IMR-90 (cell line): ENCODE measurements around the gene KCTD10. TPM values are rescaled to one million over a fixed set of nuclear protein-coding genes. Genes with fewer than 3 reads are reported as not detected.

Experiments used
- ATAC-seq: fragments of 200-7000 bp; cut with Tn5 transposase; 2 replicates; pipeline ENCODE4 v1.9.1; 2020; ENCODE audit warnings: low read depth, mild to moderate bottlenecking, moderate library complexity
- BruUV-seq: library from RNA; stranded (reverse); fragments of 400-500 nt; replicated peaks from 2 replicates; lab custom pipeline; 2021; lab: Mats Ljungman, UMichigan
- CTCF ChIA-PET: fragments of 300-600 bp; formaldehyde crosslinking; extraction: SDS; loops from one replicate; lab custom pipeline; 2021; ENCODE audit warnings: antibody characterized with exemption; lab: Yijun Ruan, JAX
- POLR2A ChIA-PET: fragments of 300-600 bp; sonication (Branson Sonifier 250); formaldehyde crosslinking; loops from one replicate; lab custom pipeline; 2022; ENCODE audit warnings: antibody characterized with exemption; ENCODE audit not compliant: unreplicated experiment; lab: Charles Lee
- DNase-seq: peaks from one replicate; pipeline ENCODE4 v3.0.0; 2013
- H2AFZ ChIP-seq: replicated peaks from 2 replicates; pipeline ENCODE3; 2013; ENCODE audit warnings: low read length, mild to moderate bottlenecking; ENCODE audit not compliant: poor library complexity
- H2AK5ac ChIP-seq: 2 replicates; pipeline ENCODE4 v1.6.1; 2013; ENCODE audit warnings: low read depth, low read length, inconsistent platforms
- H2AK9ac ChIP-seq: replicated peaks from 2 replicates; pipeline ENCODE3; 2013; ENCODE audit warnings: mild to moderate bottlenecking, low read depth, low read length, moderate library complexity; ENCODE audit not compliant: poor library complexity
- H2BK120ac ChIP-seq: 2 replicates; pipeline ENCODE4 v1.6.1; 2013; ENCODE audit warnings: low read depth, low read length, inconsistent platforms
- H2BK15ac ChIP-seq: 3 replicates; pipeline ENCODE4 v1.6.1; 2013; ENCODE audit warnings: low read depth, low read length, inconsistent platforms
- H2BK20ac ChIP-seq: 2 replicates; pipeline ENCODE4 v1.6.1; 2013; ENCODE audit warnings: low read depth, mild to moderate bottlenecking, inconsistent platforms, low read length, moderate library complexity
- H2BK5ac ChIP-seq: 2 replicates; pipeline ENCODE4 v1.6.1; 2013; ENCODE audit warnings: mild to moderate bottlenecking, low read depth, low read length, inconsistent platforms; ENCODE audit not compliant: poor library complexity, severe bottlenecking
- H3K14ac ChIP-seq: replicated peaks from 2 replicates; pipeline ENCODE4 v1.6.1; 2013; ENCODE audit warnings: low read depth, low read length, inconsistent platforms
- H3K18ac ChIP-seq: 2 replicates; pipeline ENCODE4 v1.6.1; 2013; ENCODE audit warnings: low read depth, low read length, control low read depth
- H3K23ac ChIP-seq: 2 replicates; pipeline ENCODE4 v1.6.1; 2013; ENCODE audit warnings: low read depth, low read length, inconsistent platforms
- H3K27ac ChIP-seq: 2 replicates; pipeline ENCODE4 v1.5.1; 2013; ENCODE audit warnings: mild to moderate bottlenecking, control low read depth, low read length; ENCODE audit not compliant: insufficient read depth
- H3K27me3 ChIP-seq: 2 replicates; pipeline ENCODE4 v1.6.1; 2013; ENCODE audit warnings: low read length; ENCODE audit not compliant: control insufficient read depth, insufficient read depth
- H3K36me3 ChIP-seq: 2 replicates; pipeline ENCODE4 v1.6.1; 2013; ENCODE audit warnings: low read length, mixed read lengths; ENCODE audit not compliant: control insufficient read depth, insufficient read depth
- H3K4ac ChIP-seq: 2 replicates; pipeline ENCODE4 v1.6.1; 2013; ENCODE audit warnings: low read depth, low read length, inconsistent platforms
- H3K4me1 ChIP-seq: 2 replicates; pipeline ENCODE4 v1.6.1; 2013; ENCODE audit warnings: low read length, mixed read lengths; ENCODE audit not compliant: control insufficient read depth, insufficient read depth
- H3K4me2 ChIP-seq: 2 replicates; pipeline ENCODE4 v1.6.1; 2013; ENCODE audit warnings: low read depth, mild to moderate bottlenecking, control low read depth, low read length, moderate library complexity
- H3K4me3 ChIP-seq: 2 replicates; pipeline ENCODE4 v1.5.1; 2013; ENCODE audit warnings: low read depth, mild to moderate bottlenecking, control low read depth, low read length, moderate library complexity; ENCODE audit not compliant: insufficient read depth
- H3K56ac ChIP-seq: 2 replicates; pipeline ENCODE4 v1.6.1; 2013; ENCODE audit warnings: low read length, inconsistent platforms; ENCODE audit not compliant: insufficient read depth; ENCODE audit errors: extremely low read depth
- H3K79me1 ChIP-seq, 2 experiments: 2 replicates each; pipeline ENCODE4 v1.6.1; 2013; ENCODE audit warnings: low read length in 2 of 2, inconsistent platforms in 1 of 2, low read depth in 1 of 2
- H3K9ac ChIP-seq: 2 replicates; pipeline ENCODE4 v1.6.1; 2013; ENCODE audit warnings: low read depth, low read length, control low read depth
- H3K9me1 ChIP-seq: 2 replicates; pipeline ENCODE4 v1.6.1; 2013; ENCODE audit warnings: low read length, inconsistent platforms; ENCODE audit not compliant: insufficient read depth
- H3K9me3 ChIP-seq: 2 replicates; pipeline ENCODE4 v1.6.1; 2013; ENCODE audit warnings: low read length; ENCODE audit not compliant: control insufficient read depth, insufficient read depth
- H4K20me1 ChIP-seq: 2 replicates; pipeline ENCODE4 v1.6.1; 2013; ENCODE audit warnings: low read length, inconsistent platforms; ENCODE audit not compliant: insufficient read depth
- H4K5ac ChIP-seq: 2 replicates; pipeline ENCODE4 v1.6.1; 2013; ENCODE audit warnings: mild to moderate bottlenecking, low read depth, low read length, control low read depth
- H4K8ac ChIP-seq, 2 experiments: 2 replicates each; pipeline ENCODE4 v1.6.1; 2013; ENCODE audit warnings: low read depth in 2 of 2, low read length in 2 of 2, control low read depth in 1 of 2, inconsistent platforms in 1 of 2
- H4K91ac ChIP-seq: 2 replicates; pipeline ENCODE4 v1.6.1; 2013; ENCODE audit warnings: low read depth, low read length, inconsistent platforms; ENCODE audit not compliant: insufficient read depth
- BHLHE40 ChIP-seq: fragments of 150-350 bp; IDR thresholded peaks from 2 replicates; pipeline ENCODE4 v1.6.1; 2016; ENCODE audit warnings: mild to moderate bottlenecking, low read depth, low read length
- CEBPB ChIP-seq: IDR thresholded peaks from 2 replicates; pipeline ENCODE4 v1.6.1; 2012; ENCODE audit warnings: low read depth, low read length, improper control_type of control experiment
- CHD1 ChIP-seq: IDR thresholded peaks from 2 replicates; pipeline ENCODE4 v1.6.1; 2012; ENCODE audit warnings: low read depth, low read length, improper control_type of control experiment
- ELK1 ChIP-seq: fragments of 150-350 bp; IDR thresholded peaks from 2 replicates; pipeline ENCODE4 v1.6.1; 2016; ENCODE audit warnings: low read depth, mild to moderate bottlenecking, low read length, moderate library complexity, borderline replicate concordance
- MAFK ChIP-seq: IDR thresholded peaks from 2 replicates; pipeline ENCODE4 v1.6.1; 2012; ENCODE audit warnings: low read depth, low read length, improper control_type of control experiment
- MAZ ChIP-seq: IDR thresholded peaks from 2 replicates; pipeline ENCODE4 v1.6.1; 2012; ENCODE audit warnings: low read depth, mild to moderate bottlenecking, low read length, improper control_type of control experiment, moderate library complexity, borderline replicate concordance
- MXI1 ChIP-seq: IDR thresholded peaks from 2 replicates; pipeline ENCODE4 v1.6.1; 2012; ENCODE audit warnings: low read depth, mild to moderate bottlenecking, low read length, moderate library complexity, borderline replicate concordance
- NFE2L2 ChIP-seq: fragments of 150-350 bp; IDR thresholded peaks from 2 replicates; pipeline ENCODE4 v1.6.1; 2016; ENCODE audit warnings: low read depth, mild to moderate bottlenecking, low read length
- POLR2A ChIP-seq: IDR thresholded peaks from 2 replicates; pipeline ENCODE4 v1.6.1; 2012; ENCODE audit warnings: mild to moderate bottlenecking, low read depth, low read length
- RAD21 ChIP-seq: IDR thresholded peaks from 2 replicates; pipeline ENCODE4 v1.6.1; 2012; ENCODE audit warnings: low read length, improper control_type of control experiment
- RCOR1 ChIP-seq: IDR thresholded peaks from 2 replicates; pipeline ENCODE4 v1.6.1; 2012; ENCODE audit warnings: mild to moderate bottlenecking, low read length, improper control_type of control experiment; ENCODE audit not compliant: insufficient replicate concordance
- RFX5 ChIP-seq: IDR thresholded peaks from 2 replicates; pipeline ENCODE4 v1.8.0; 2012; ENCODE audit warnings: low read depth, mild to moderate bottlenecking, low read length, moderate library complexity
- SMC3 ChIP-seq: fragments of 150-350 bp; IDR thresholded peaks from 2 replicates; pipeline ENCODE4 v1.6.1; 2016; ENCODE audit warnings: low read depth, mild to moderate bottlenecking, antibody characterized with exemption, low read length, moderate library complexity
- USF2 ChIP-seq: fragments of 150-350 bp; IDR thresholded peaks from 2 replicates; pipeline ENCODE4 v1.6.1; 2017; ENCODE audit warnings: mild to moderate bottlenecking, antibody characterized with exemption, low read length, low read depth
- WGBS, 2 experiments: methylation state at CpG; one replicate each; pipeline versions ENCODE4 v1.1.5 to v1.1.7; 2013; ENCODE audit warnings: missing lambda C conversion rate in 2 of 2; ENCODE audit not compliant: insufficient read length in 1 of 2; ENCODE audit errors: extremely low coverage in 2 of 2; 5-methylcytosine and 5-hydroxymethylcytosine counted together
- dilution Hi-C: fragments of 300-500 bp; cut with HindIII; formaldehyde crosslinking; loops from one replicate; pipeline ENCODE4 v1.14.3; 2018; ENCODE audit warnings: low sequenced_read_pairs; ENCODE audit not compliant: unreplicated experiment
- in situ Hi-C: fragments of 300-500 bp; cut with MboI; formaldehyde crosslinking; loops from 3 replicates; pipeline ENCODE4 v1.14.3; 2019; ENCODE audit warnings: low sequenced_read_pairs, inconsistent platforms, mixed read lengths
- intact Hi-C: fragments of 100-400 bp; cut with micrococcal nuclease; formaldehyde crosslinking; loops from 2 replicates; pipeline ENCODE4 v1.10.0; 2022
- polyA plus RNA-seq, 3 experiments: library from polyadenylated mRNA; depleted of rRNA; stranded (reverse); fragments of >200 nt; gene quantifications; 2 replicates each; pipeline ENCODE4 v1.2.3, GENCODE V29; 2012; ENCODE audit warnings: low replicate concordance in 1 of 3
- total RNA-seq: library from RNA; depleted of rRNA; stranded (reverse); fragments of >200 nt; gene quantifications from 2 replicates; pipeline ENCODE4 v1.2.3, GENCODE V29; 2012
- TF ChIP-seq, protein P1 (sequence below): conservative IDR thresholded peaks from 2 replicates; pipeline ENCODE4 v1.5.1; 2012; ENCODE audit warnings: mild to moderate bottlenecking, low read depth, low read length, improper control_type of control experiment

KCTD10 gene
- total and polyA plus RNA-seq, 2 of the 4 experiments (the other 2 are of a cell fraction): 72.1 to 88.4 TPM

- H3K79me1 ChIP-seq: no peaks in the 10 kb centered on the region
- H2BK15ac ChIP-seq: no peak overlapping the region
- WGBS, 2 experiments: 100% methylated on average over 1 of the region's 4 CpGs; no CpG with 5 or more reads in 1 of the 2 experiments
- ChIA-PET POLR2A (no interaction called here), CTCF (interaction anchor here (0.6 to 1.5 kb wide), 5 partner anchors 10 to 80 kb away, joined by 3 to 8 read pairs (median 3); partner anchors contain the start of genes KCTD10 and UBE3B)
- H3K23ac ChIP-seq: no peak overlapping the region
- no peak for DNase-seq
- no peak overlapping the region for H3K18ac ChIP-seq
- no peak overlapping the region for H2BK20ac ChIP-seq
- no peak overlapping the region for H3K56ac ChIP-seq
- no peak overlapping the region for H4K5ac ChIP-seq
- in situ Hi-C loops (loop anchor here (5.0 kb wide), 1 partner anchor 44 kb away; the partner anchor contains the start of genes KCTD10 and UBE3B), dilution Hi-C loops (no loop called here), intact Hi-C loops (no loop called here)
- no peak overlapping the region for H2BK5ac ChIP-seq
- no peak overlapping the region for H3K9ac ChIP-seq
- no peaks in the 10 kb centered on the region for H3K9me3 ChIP-seq
- no peak for ATAC-seq
- H3K36me3 ChIP-seq: no peaks in the 10 kb centered on the region
- H3K4ac ChIP-seq: no peak overlapping the region
- H3K27me3 ChIP-seq: no peaks in the 10 kb centered on the region
- H4K20me1 ChIP-seq: no peaks in the 10 kb centered on the region
- BruUV-seq: no TSS peak
- no peak overlapping the region for H3K4me2 ChIP-seq
- no peak overlapping the region for H2AK5ac ChIP-seq
- H4K91ac ChIP-seq: no peak overlapping the region
- no peak overlapping the region for H3K27ac ChIP-seq
- no peaks in the 10 kb centered on the region; the same call in 1 of the 2 replicates for H3K9me1 ChIP-seq
- H3K4me1 ChIP-seq: no peaks in the 10 kb centered on the region
- no peak overlapping the region for H3K4me3 ChIP-seq
- TF ChIP-seq, protein P1, sequence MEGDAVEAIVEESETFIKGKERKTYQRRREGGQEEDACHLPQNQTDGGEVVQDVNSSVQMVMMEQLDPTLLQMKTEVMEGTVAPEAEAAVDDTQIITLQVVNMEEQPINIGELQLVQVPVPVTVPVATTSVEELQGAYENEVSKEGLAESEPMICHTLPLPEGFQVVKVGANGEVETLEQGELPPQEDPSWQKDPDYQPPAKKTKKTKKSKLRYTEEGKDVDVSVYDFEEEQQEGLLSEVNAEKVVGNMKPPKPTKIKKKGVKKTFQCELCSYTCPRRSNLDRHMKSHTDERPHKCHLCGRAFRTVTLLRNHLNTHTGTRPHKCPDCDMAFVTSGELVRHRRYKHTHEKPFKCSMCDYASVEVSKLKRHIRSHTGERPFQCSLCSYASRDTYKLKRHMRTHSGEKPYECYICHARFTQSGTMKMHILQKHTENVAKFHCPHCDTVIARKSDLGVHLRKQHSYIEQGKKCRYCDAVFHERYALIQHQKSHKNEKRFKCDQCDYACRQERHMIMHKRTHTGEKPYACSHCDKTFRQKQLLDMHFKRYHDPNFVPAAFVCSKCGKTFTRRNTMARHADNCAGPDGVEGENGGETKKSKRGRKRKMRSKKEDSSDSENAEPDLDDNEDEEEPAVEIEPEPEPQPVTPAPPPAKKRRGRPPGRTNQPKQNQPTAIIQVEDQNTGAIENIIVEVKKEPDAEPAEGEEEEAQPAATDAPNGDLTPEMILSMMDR: no peak; the same call in 1 of the 2 replicates
- no peak for TF ChIP-seq RCOR1
- no peak for TF ChIP-seq RAD21
- no peak for TF ChIP-seq POLR2A
- no peak for TF ChIP-seq CEBPB
- TF ChIP-seq SMC3: no peak
- no peak for TF ChIP-seq USF2
- TF ChIP-seq NFE2L2: no peak
- TF ChIP-seq BHLHE40: no peak
- TF ChIP-seq RFX5: no peak
- no peak for TF ChIP-seq ELK1
- TF ChIP-seq MAZ: no peak
- TF ChIP-seq MXI1: no peak
- no peak for TF ChIP-seq CHD1
- TF ChIP-seq MAFK: no peak
- no peak overlapping the region for H4K8ac ChIP-seq
- no peak overlapping the region for H2BK120ac ChIP-seq
- no peak overlapping the region for H3K14ac ChIP-seq
- H2AK9ac ChIP-seq: peak overlapping the region; percentile 59
- no peak overlapping the region for H2AFZ ChIP-seq
Observed at GRCh38 chr12:109433618-109434017, 43.5 kb downstream of the KCTD10 start.
